OCI-LY3 (cell line): ENCODE data around the gene RASGRF2.

Experiments used
- H2AFZ ChIP-seq: fragments of 200-600, 300-600 bp; shearing (Covaris generic); 2 replicates; pipeline ENCODE4 v1.6.0; 2014; ENCODE audit warnings: antibody characterized with exemption, low read depth, low read length
- H3K27ac ChIP-seq: fragments of 200-600, 300-600 bp; sonication (generic); 2 replicates; pipeline ENCODE4 v1.5.1; 2014; ENCODE audit warnings: mild to moderate bottlenecking, low read length, moderate library complexity, mixed read lengths
- H3K27me3 ChIP-seq: fragments of 200-600, 300-600 bp; sonication (generic); 2 replicates; pipeline ENCODE4 v1.6.1; 2014; ENCODE audit warnings: low read depth, low read length, mixed read lengths
- H3K36me3 ChIP-seq: fragments of 200-600, 300-600 bp; sonication (generic); replicated peaks from 2 replicates; pipeline ENCODE3; 2014; ENCODE audit warnings: low read depth, low read length, mixed read lengths
- H3K4me1 ChIP-seq: fragments of 300-600, 200-600 bp; sonication (generic); 2 replicates; pipeline ENCODE4 v1.6.1; 2014; ENCODE audit warnings: low read length, mixed read lengths
- H3K4me2 ChIP-seq: fragments of 200-600, 300-600 bp; sonication (generic); 2 replicates; pipeline ENCODE4 v1.6.1; 2014; ENCODE audit warnings: low read length, mixed read lengths
- H3K4me3 ChIP-seq: fragments of 300-600, 200-600 bp; sonication (generic); 2 replicates; pipeline ENCODE4 v1.5.1; 2014; ENCODE audit warnings: antibody characterized with exemption, mild to moderate bottlenecking, low read length, moderate library complexity
- H3K79me2 ChIP-seq: fragments of 300-600, 200-600 bp; shearing (Covaris generic); 2 replicates; pipeline ENCODE4 v1.6.1; 2014; ENCODE audit warnings: mild to moderate bottlenecking, low read length, mixed read lengths
- H3K9ac ChIP-seq: fragments of 300-600, 200-600 bp; shearing (Covaris generic); 2 replicates; pipeline ENCODE4 v1.6.0; 2014; ENCODE audit warnings: mild to moderate bottlenecking, low read length, moderate library complexity
- H3K9me3 ChIP-seq: fragments of 200-600, 300-600 bp; shearing (Covaris generic); 2 replicates; pipeline ENCODE4 v1.6.1; 2014; ENCODE audit warnings: low read length, mixed read lengths; ENCODE audit not compliant: insufficient read depth
- H4K20me1 ChIP-seq: fragments of 200-600, 300-600 bp; sonication (generic); 2 replicates; pipeline ENCODE4 v1.6.1; 2016; ENCODE audit warnings: low read length, mixed read lengths; ENCODE audit not compliant: insufficient read depth
- EZH2phosphoT487 ChIP-seq: fragments of 200-600 bp; shearing (Covaris generic); IDR thresholded peaks from 2 replicates; pipeline ENCODE4 v1.6.1; 2018; ENCODE audit warnings: antibody characterized with exemption, mixed run types, low read depth
- TF ChIP-seq, protein P1 (sequence below): fragments of 200-600, 300-600 bp; sonication (generic); IDR thresholded peaks from 2 replicates; pipeline ENCODE4 v1.5.1; 2014; ENCODE audit warnings: antibody characterized with exemption, low read length, low read depth

The RASGRF2 gene

DNA sequence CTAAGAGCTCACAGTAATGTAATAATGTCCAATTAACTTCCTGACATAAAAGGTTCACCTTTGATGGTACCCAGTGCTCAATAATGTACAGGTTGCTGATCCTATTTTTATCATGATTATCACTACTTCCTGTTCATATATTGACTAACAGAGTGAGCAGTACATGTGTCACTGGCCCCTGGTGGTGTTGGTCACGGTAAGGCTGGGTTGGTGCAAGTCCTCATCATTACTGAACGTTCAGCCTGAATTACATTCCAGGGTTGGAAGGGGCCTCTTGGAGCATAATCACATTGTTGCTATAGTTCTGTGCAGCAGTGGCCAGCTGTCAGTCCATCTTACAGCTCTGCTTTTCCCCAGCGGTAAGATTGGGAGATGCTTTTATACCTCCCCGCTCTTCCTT is 248.7 kb downstream of the RASGRF2 start:
- H3K79me2 ChIP-seq, result no peaks in the 10 kb centered on the region
- no peaks in the 10 kb centered on the region for H3K27me3 ChIP-seq
- H3K9ac ChIP-seq, result no peak overlapping the region
- H3K9me3 ChIP-seq, result no peaks in the 10 kb centered on the region
- no peak overlapping the region for H3K4me2 ChIP-seq
- H4K20me1 ChIP-seq, result no peaks in the 10 kb centered on the region
- no peak overlapping the region for H2AFZ ChIP-seq
- H3K4me1 ChIP-seq, result peaks cover 44% of the 10 kb centered on the region
- no peak overlapping the region for H3K4me3 ChIP-seq
- no peak for TF ChIP-seq EZH2phosphoT487
- TF ChIP-seq, protein P1, sequence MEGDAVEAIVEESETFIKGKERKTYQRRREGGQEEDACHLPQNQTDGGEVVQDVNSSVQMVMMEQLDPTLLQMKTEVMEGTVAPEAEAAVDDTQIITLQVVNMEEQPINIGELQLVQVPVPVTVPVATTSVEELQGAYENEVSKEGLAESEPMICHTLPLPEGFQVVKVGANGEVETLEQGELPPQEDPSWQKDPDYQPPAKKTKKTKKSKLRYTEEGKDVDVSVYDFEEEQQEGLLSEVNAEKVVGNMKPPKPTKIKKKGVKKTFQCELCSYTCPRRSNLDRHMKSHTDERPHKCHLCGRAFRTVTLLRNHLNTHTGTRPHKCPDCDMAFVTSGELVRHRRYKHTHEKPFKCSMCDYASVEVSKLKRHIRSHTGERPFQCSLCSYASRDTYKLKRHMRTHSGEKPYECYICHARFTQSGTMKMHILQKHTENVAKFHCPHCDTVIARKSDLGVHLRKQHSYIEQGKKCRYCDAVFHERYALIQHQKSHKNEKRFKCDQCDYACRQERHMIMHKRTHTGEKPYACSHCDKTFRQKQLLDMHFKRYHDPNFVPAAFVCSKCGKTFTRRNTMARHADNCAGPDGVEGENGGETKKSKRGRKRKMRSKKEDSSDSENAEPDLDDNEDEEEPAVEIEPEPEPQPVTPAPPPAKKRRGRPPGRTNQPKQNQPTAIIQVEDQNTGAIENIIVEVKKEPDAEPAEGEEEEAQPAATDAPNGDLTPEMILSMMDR, result no peak
- no peaks in the 10 kb centered on the region for H3K36me3 ChIP-seq
- H3K27ac ChIP-seq, result no peak overlapping the region

DNA sequence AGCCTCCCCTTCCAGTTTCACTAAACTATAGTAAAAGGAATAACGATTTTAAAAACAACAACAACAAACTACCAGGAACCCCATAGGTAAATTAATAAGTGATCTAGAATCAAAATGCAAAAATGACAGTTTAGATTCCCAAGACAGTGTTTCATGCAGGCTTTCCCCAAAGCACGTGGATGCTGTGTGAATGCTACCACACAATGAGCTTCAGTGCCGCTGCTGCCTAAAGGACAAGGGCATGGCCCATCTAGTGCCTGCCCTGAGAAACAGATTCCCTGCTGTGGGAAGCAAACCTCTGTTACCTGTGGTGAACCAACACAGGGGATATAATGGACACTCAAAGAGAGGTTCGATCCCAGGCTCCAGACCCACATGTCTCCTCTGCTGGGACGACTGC is 249.2 kb downstream of the RASGRF2 start:
- TF ChIP-seq, protein P1, result no peak
- TF ChIP-seq EZH2phosphoT487, result no peak
- Histone ChIP-seq H3K9me3 (no peaks in the 10 kb centered on the region), H3K27ac (no peak overlapping the region), H3K27me3 (no peaks in the 10 kb centered on the region), H3K4me1 (peaks cover 46% of the 10 kb centered on the region), H2AFZ (no peak overlapping the region), H3K4me3 (no peak overlapping the region), H3K9ac (no peak overlapping the region), H4K20me1 (no peaks in the 10 kb centered on the region), H3K36me3 (no peaks in the 10 kb centered on the region), H3K79me2 (no peaks in the 10 kb centered on the region), H3K4me2 (no peak overlapping the region)

DNA sequence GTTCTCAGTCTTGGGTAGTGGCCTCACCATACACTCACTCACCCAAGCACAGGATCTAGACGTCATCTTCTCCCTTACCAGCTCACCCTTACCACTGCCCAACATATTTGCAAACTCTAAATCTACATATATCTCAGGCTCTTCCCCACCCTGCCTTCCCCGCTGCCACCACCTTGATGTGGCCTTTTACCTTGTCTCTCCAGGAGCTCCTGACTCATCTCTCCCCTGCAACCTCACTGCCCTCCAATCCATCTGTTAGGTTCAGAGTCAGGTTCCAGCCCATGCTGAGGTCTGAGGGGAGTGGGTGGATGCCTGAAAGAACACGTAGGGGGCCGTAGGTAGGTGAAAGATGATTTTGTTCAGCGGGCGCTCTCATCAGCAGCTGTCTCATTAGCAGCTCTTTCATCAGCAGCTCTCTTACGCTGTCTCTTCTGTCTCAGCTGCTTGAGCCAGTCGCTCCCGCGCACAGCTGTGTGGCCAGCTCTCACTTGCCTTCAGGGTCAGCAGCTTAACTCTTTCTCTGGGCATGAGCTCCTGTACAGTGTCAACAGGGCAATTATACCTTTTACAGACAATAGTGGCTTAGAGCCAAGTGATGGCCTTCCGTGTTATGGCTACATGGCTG is 249.8 kb downstream of the RASGRF2 start:
- H3K36me3 ChIP-seq, result no peaks in the 10 kb centered on the region
- no peaks in the 10 kb centered on the region for H3K79me2 ChIP-seq
- H3K9ac ChIP-seq, result no peak overlapping the region
- peak overlapping the region; percentile 5; the same call in 1 of the 2 replicates for H3K4me2 ChIP-seq
- no peak for TF ChIP-seq EZH2phosphoT487
- TF ChIP-seq, protein P1, result no peak
- H3K9me3 ChIP-seq, result no peaks in the 10 kb centered on the region
- no peak overlapping the region for H2AFZ ChIP-seq
- peaks cover 52% of the 10 kb centered on the region for H3K4me1 ChIP-seq
- H3K4me3 ChIP-seq, result no peak overlapping the region
- H3K27me3 ChIP-seq, result no peaks in the 10 kb centered on the region
- no peak overlapping the region for H3K27ac ChIP-seq
- H4K20me1 ChIP-seq, result no peaks in the 10 kb centered on the region

DNA sequence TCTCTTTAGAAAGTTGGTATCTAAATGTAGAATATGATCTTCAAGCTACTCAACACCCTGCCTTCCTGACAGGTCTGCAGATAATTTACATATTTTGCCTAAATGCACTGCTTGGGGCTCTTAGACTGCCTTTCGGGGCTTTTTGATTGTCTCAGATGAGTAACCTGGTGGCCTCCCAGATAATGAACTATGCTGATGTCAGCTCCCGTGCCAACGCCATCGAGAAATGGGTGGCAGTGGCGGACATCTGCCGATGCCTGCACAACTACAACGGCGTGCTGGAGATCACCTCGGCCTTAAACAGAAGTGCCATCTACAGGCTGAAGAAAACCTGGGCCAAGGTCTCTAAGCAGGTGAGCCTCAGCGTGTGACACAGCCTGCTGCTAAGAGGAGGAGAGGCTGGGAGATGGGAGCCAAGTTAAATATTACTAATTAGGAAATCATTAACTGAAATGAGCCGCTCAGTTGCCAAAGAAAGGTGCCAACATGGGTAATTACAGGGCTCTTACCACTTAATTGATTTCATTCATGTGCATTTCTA is 252.1 kb downstream of the RASGRF2 start:
- Histone ChIP-seq H3K27ac (peak overlapping the region; percentile 56), H3K27me3 (no peaks in the 10 kb centered on the region), H3K4me1 (peaks cover 55% of the 10 kb centered on the region), H2AFZ (0 out of 2 replicates have a peak overlapping the region, but pooled peaks have one; percentile 37), H3K9ac (peak overlapping the region; percentile 22; the same call in 1 of the 2 replicates), H3K4me3 (peak overlapping the region; percentile 57), H3K9me3 (no peaks in the 10 kb centered on the region), H3K79me2 (no peaks in the 10 kb centered on the region), H4K20me1 (no peaks in the 10 kb centered on the region), H3K4me2 (peak overlapping the region; percentile 78), H3K36me3 (no peaks in the 10 kb centered on the region)
- TF ChIP-seq, protein P1, result peak; percentile 53
- TF ChIP-seq EZH2phosphoT487, result no peak
